WTC11 (cell line): ENCODE data around the gene IRAK2.

Experiments used
- CREM ChIP-seq: sonication (generic); formaldehyde crosslinking; IDR thresholded peaks from 2 replicates; pipeline ENCODE4 v1.8.1; 2022; ENCODE audit warnings: mild to moderate bottlenecking, missing genetic modification reagents, moderate library complexity
- TP53 ChIP-seq: sonication (generic); formaldehyde crosslinking; IDR thresholded peaks from 2 replicates; pipeline ENCODE4 v1.8.1; 2023; ENCODE audit warnings: mild to moderate bottlenecking, missing genetic modification reagents
- ZNF396 ChIP-seq: fragments of 250-450 bp; sonication (Bioruptor Pico); IDR thresholded peaks from 2 replicates; pipeline ENCODE4 v1.8.0; 2021; ENCODE audit warnings: mild to moderate bottlenecking, moderate library complexity, borderline replicate concordance
- TF ChIP-seq, protein P1 (sequence below): fragments of 200-600 bp; IDR thresholded peaks from 2 replicates; pipeline ENCODE4 v1.8.0; 2022; ENCODE audit warnings: antibody characterized with exemption

DNA sequence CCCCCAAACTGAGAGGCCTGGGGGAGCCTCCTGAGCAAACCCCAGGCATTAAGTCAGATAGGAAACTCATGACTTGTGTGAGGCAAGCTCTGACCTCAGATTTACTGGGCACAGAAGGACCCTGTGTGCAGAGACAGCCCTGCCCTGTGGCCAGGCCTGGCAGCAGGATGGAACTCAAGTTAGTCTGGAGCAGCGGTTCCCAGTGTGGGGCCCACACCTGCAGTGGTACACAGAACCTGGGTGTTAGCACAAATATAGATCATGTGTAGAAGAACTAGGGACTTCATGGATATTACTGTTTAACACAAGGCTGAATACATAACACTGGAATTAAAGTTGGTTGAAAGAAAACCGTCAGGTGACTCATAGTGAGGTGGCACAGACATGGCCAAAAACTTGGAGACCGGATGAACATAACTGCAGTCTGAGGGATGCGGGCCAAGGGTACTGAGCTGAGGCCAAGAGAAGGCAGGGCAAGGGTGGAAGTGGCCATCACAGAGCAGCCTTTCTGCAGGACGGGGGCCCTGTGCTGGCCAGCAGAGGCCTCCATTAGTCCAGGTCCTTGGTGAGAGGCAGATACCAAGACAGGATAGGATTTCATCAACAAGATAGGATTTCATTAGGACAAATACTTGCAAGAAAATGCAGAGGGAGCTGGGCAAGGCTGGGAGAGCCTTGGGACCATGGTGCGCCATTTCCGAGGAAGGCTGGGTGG lies 40.9 kb downstream of the IRAK2 start:
- TF ChIP-seq, protein P1, sequence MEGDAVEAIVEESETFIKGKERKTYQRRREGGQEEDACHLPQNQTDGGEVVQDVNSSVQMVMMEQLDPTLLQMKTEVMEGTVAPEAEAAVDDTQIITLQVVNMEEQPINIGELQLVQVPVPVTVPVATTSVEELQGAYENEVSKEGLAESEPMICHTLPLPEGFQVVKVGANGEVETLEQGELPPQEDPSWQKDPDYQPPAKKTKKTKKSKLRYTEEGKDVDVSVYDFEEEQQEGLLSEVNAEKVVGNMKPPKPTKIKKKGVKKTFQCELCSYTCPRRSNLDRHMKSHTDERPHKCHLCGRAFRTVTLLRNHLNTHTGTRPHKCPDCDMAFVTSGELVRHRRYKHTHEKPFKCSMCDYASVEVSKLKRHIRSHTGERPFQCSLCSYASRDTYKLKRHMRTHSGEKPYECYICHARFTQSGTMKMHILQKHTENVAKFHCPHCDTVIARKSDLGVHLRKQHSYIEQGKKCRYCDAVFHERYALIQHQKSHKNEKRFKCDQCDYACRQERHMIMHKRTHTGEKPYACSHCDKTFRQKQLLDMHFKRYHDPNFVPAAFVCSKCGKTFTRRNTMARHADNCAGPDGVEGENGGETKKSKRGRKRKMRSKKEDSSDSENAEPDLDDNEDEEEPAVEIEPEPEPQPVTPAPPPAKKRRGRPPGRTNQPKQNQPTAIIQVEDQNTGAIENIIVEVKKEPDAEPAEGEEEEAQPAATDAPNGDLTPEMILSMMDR = no peak
- TF ChIP-seq TP53 (no peak), ZNF396 (CRISPR knock-in tag) (no peak), CREM (no peak)
